ENCODE data around the gene GNAZ. TPM values are rescaled to one million over a fixed set of nuclear protein-coding genes. Genes with fewer than 3 reads are reported as not detected.

GNAZ gene
- total RNA-seq, 1 experiment from 2014 or later: 3.4 TPM

DNA sequence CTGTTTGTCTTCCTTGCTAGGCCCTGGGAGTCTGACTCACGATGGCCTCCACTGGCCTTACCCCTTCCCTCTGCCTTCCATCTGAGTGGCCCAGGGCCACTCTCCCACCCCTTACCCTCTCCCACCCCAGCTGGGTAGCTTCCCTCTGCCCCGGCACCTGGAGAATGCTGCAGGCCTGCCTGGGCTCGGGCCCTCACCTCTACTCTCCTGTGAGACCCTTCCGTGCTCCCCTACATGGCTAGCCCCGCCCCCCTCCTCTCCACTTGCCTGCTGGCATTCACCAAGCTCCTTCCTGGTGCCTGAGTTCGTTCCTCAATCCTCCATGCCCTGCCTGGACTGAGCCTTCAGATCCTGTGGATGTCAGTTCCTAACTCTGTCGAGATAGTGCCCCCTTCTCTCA lies 83.7 kb downstream of the GNAZ start:
- DNase-seq (ENCODE audit: low spot score): no peak

- DNase-seq (ENCODE audit: low spot score): no peak
Measured at GRCh38 chr22:23154461-23154860, 84.1 kb downstream of the GNAZ start.

DNA sequence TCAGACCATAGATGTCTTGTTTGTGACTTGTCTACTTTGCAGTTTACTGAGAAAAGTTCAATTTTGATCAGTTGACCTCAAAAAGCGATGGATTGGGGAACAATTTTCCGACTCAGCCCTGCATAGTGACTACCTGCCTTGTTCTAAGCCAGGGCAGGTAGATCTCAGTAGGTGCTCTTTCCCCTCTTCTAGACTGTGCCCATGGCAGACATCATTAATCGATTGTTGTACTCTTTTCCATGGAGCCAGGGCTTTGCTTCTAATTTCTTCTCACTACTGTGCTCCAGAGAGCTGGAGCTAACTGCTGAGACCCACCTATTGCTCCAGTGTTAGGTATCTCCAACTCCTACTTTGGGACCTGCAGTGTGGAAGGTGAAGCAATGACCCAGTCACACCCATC lies 84.8 kb downstream of the GNAZ start:
- DNase-seq (ENCODE audit: low spot score): no peak

- no peak for DNase-seq (ENCODE audit: low spot score)
Measured at GRCh38 chr22:23155831-23156230, 85.5 kb downstream of the GNAZ start.

DNA sequence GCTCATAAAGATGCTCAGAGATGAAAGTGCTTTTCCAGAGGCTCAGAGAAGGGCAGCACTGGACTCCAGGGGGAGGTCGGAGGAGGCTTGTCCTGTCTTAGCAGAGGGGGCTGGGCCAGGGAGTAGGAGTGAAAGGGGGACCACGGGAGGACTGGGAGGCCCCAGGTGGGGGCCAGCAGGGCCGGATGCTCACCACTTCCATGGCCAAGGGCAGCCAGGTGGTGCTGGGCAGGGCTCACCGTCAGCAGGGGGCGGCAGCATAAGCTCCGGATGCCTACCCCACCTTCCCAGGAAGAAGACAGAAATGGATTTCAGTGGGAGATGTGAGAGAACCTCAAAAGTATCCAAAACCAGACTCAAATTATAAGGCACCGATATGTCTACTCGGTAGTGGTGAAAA lies 86.0 kb downstream of the GNAZ start:
- DNase-seq (ENCODE audit: low spot score): no peak

DNA sequence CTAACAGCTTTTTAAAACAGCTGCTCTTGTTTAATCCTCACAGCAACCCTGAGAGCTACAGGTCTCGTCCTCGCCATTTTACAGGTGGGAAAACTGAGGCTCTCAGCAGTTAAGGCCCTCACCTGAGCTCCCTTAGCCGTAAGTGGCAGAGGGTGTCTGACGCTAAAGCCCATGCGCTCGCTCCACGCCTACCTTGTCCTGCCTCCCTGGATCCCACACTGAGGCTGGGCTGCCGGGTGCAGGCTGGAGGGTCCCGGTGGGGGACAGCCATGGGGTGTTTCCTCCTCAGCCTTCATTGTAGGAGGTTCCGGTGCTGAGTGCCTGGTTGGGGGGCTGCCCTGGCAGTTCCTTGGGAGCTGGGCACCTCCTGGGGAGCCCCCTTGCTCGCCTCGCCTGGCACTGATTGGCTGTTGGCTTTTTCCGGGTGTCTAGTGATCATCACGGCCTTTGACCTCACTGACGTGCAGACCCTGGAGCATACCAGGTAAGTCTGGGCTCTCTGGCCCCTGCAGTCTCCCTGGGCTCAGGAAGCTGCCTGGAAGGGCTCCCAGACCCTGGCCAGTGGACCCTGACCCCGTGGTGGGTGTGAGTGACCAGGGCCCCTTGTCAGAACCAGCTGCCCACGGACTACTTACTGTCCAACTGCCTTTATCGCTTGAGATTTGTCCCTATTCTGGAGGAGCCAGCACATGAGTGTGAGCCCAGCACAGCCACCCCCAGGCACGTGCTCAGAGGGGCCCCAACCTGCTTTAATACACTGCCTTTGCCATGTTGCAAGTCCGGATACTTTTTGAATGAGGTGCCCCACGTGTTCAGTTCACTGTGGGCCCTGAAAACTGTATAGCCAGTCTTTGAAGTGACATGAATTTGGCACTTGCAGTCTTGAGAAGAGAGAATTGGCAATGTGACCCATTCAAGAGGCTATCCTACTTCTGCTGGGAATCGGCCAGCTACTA lies 87.5 kb downstream of the GNAZ start:
- no peak for DNase-seq (ENCODE audit: low spot score)

DNA sequence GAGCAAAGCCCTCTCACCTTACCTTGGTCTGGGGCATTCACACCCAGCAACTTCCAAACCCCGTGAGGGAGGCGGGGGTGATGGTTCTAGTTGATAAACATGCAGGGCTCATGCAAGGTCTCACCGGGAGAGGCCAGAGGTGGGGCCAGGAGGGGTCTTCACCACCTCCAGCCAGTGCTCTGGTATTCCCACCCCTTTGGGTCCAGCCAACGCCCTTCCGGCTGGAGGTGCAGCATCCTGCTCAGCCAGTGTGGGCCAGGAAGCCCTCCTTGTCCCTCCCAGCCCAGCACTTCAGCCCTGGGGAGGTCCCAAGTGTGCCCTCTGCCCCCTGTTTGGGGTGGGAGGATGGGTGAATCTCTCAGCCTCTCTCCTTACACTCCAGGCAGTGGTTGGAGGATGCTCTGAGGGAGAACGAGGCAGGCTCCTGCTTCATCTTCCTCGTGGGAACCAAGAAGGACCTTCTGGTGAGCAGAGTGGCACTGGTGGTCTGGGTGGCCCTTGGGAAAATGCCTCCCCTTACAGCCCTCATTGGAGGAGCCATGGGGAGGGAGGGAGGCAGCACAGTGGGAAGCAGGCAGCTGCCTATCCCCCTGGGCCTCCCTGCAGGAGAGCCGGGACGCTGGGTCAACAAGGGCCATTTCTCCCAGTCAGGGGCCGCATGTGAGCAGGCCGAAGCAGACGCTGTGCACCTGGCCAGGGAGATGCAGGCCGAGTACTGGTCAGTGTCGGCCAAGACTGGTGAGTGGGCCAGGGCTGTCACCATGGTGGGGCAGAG lies 88.4 kb downstream of the GNAZ start:
- DNase-seq (ENCODE audit: low spot score): no peak

- no peak for DNase-seq (ENCODE audit: low spot score)
Measured at GRCh38 chr22:23159291-23159630, 88.9 kb downstream of the GNAZ start.

DNA sequence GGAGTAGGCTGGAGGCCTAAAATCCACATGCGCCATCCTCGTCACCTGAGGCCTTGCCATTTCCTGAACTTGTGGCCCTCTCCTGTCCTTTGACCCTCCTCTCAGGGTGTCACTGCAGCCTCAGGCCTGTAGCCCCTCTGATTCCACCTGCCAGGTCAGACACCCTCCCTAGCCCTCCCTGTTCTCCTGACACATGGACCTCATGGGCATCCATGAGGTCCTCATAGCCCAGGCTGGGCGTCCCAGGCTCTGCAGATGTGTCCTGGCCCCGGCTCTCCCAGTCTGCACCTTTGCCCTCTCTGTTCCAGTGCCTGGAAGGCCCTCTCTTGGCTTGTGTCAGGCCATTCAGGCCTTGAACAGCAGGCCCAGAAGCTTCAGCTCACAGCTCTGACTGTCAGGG lies 90.7 kb downstream of the GNAZ start:
- DNase-seq (ENCODE audit: low spot score): no peak

- no peak for DNase-seq (ENCODE audit: low spot score)
Measured at GRCh38 chr22:23161574-23161973, 91.3 kb downstream of the GNAZ start.

GRCh38 chr22:23163665-23164064 lies 93.3 kb downstream of the GNAZ start:
- no peak for DNase-seq (ENCODE audit: low spot score)

DNA sequence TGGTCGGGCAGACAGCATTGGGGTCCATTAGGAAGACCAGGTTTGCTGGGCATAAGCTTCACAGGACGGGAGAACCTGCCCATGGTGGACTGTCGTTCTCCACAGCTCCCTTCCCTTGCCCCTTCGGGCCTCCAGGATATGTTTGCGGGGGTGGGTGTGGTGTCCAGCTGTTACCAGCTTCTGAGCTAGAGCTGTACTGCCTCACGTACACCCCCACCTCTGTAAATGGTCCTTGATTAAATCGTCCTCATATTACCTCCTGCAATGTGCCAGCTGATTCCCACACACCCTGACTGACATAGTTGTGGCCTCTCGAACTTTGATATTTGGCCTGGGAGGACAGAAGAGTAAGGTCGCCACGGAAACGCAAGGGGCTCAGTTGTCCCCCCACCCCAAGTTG lies 93.8 kb downstream of the GNAZ start:
- no peak for DNase-seq (ENCODE audit: low spot score)

DNA sequence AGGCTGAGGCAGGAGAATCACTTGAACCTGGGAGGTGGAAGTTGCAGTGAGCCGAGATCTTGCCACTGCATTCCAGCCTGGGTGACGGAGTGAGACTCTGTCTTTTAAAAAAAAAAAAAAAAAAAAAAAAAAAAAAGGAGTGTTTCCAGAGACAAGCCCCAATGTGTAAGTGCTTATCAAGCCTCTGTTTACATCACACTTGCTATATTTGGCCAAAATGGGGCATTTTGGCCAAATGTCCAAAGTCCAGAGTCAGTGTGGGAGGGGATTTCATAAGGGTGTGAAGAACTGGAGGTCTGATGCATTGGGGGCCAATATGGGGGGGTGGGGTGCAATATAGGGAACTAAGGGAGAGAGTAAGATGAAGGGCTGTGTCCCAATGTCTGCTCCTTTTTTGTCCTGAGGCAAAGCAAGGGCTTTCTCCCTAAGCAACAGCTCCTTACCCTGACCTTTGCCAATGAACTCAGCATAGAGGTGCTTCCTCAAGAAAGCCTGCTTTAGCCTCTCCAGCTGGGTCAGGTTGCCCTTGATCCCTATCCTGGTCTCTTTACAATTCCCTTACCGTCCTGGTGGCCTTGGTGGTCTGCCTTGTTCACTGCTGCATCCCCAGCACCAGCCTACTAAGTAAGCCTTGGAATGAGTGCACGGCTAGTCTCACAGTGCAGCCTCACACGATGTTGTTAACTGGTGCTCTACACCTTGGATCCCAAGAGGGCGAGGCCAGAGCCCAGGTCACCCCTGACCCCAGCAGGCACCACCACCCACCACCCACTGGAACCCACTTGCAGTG lies 95.9 kb downstream of the GNAZ start:
- no peak for DNase-seq (ENCODE audit: low spot score)

DNA sequence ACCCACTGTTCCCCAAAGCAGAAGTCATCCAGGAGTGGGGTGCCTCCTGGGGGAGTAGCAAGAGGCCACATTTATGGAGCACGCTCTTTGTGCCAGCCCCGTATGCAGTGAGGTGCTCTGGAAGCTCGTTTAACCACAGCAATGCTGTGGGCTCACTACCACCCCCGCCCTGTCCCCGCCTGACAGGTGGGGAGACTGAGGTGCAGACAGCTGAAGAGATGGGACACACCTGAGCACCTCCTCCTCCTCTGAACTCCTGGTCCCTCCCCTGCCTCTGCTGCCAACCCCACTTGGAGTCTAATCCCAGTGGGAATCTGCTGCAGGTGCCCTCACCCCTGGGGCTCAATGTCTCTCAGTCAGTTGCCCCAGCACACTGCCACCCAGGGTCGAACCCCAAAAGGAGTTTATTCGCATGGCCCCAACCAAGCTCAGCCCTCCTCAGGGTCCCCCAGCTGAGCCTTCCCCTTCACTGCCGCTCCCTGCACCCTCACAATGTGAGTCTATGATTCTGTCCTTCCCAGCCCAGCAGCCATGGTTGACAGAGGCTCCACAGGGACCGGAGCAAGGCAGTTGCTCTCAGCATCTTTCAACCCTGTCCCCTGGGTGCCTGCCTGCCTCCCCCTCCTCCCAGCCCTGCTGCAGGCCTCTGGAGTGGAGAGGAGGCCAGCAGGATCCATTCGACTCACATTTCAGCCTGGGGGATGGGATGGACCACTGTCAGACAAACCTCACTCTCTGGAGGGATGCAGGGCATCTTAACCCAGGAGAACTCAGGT lies 96.7 kb downstream of the GNAZ start:
- DNase-seq (ENCODE audit: low spot score): no peak

DNA sequence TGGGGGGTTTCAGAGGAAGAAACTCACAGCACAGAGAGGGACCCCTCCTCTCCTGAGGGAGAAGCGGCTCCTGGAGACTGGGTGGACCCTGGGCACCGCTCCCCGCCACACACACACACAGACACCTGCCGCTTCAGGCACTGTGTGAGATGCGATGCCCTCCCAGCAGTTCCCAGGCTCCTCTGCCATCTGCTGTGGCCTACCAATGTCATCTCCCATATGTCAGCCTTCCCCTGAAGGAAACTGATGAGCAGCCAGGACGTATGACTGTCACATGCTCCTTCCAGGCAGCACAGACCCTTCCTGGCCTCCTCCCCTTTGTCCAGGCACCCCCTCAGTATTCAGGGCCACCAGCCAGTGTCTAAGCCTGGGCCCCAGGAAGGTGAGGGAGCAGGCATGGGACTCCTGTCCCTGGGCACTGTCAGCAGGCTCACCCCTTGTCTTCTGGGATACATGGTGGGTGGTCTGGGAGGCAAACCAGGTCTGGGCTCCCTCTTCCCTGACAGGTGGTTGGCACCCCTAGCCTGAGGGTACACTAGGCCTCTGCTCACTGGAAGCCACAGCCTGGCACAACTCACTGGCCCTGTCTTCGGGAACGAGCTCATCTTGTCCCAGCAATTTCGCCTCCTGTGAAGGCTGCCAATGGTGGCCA lies 98.2 kb downstream of the GNAZ start:
- no peak for DNase-seq (ENCODE audit: low spot score)

DNA sequence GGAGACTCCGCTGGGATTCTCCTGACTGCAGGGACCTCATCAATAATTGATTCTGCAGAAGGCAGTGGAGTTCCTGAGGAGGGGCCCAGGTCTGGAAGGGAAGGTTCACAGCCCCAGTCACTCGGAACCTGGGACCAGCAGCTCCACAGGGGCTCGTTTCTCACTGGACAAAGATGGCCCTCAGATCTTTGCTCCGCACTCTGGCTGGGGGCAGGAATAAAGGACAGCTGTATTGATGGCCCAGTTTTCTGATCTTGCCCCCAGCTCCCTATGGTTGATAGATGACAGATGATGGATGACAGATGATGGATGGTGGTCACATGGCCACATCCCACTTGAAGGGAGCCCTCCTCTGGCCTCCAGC lies 98.7 kb downstream of the GNAZ start:
- no peak for DNase-seq (ENCODE audit: low spot score)

Other genes with a start within 250 kb of the GNAZ start
- not detected in 2 replicates for gene IGLL5, start 182.7 kb upstream of the GNAZ start, total RNA-seq (2014; rRNA removed; shearing (Covaris generic))
- not detected in 2 replicates for gene RSPH14, start 71.5 kb downstream of the GNAZ start, total RNA-seq (2014; rRNA removed; shearing (Covaris generic))
- gene RAB36, start 75.0 kb downstream of the GNAZ start, total RNA-seq (2014; rRNA removed; shearing (Covaris generic)): 3.0 and 3.7 TPM in 2 replicates
- 8.4 and 10.1 TPM in 2 replicates for gene BCR, start 110.0 kb downstream of the GNAZ start, total RNA-seq (2014; rRNA removed; shearing (Covaris generic))